ENCODE measurements around the gene CSNK1A1. TPM values are rescaled to one million over a fixed set of nuclear protein-coding genes. Genes with fewer than 3 reads are reported as not detected.

Gene CSNK1A1
- total RNA-seq, result 100 to 1,000 TPM; 198 to 214 TPM
- 175 TPM for polyA plus RNA-seq (2013, experiment 1 of 2)
- 176 TPM for polyA plus RNA-seq (2013, experiment 2 of 2)
- long read RNA-seq, experiment 1, full-length matches to known transcripts, result 35 of 79 reads
- long read RNA-seq, experiment 1, partial matches to known transcripts, result 15 of 79 reads
- long read RNA-seq, experiment 1, other reads (novel, unspliced or antisense), result 29 of 79 reads
- long read RNA-seq, experiment 2, full-length matches to known transcripts, result 208 of 266 reads
- long read RNA-seq, experiment 2, partial matches to known transcripts, result 9 of 266 reads
- long read RNA-seq, experiment 2, other reads (novel, unspliced or antisense), result 49 of 266 reads
- long read RNA-seq, experiment 3, full-length matches to known transcripts, result 562 of 712 reads
- long read RNA-seq, experiment 3, partial matches to known transcripts, result 71 of 712 reads
- long read RNA-seq, experiment 3, other reads (novel, unspliced or antisense), result 79 of 712 reads
- long read RNA-seq, experiment 4, full-length matches to known transcripts, result 80 of 121 reads
- long read RNA-seq, experiment 4, partial matches to known transcripts, result 33 of 121 reads
- long read RNA-seq, experiment 4, other reads (novel, unspliced or antisense), result 8 of 121 reads

- Mint-ChIP-seq H3K4me1 (peaks cover 17% of the 10 kb centered on the region), H3K4me3 (peak within 1 kb of the TSS; percentile 100), H3K36me3 (ENCODE audit: low read depth) (peaks cover 34% of the 10 kb centered on the region), H3K27ac (peak within 1 kb of the TSS; percentile 97), H3K9me3 (no peaks in the 10 kb centered on the region), H3K27me3 (ENCODE audit: insufficient read depth) (no peaks in the 10 kb centered on the region)
- H3K27me3 ChIP-seq (ENCODE audit: control insufficient read depth, insufficient read depth, low read length, poor library complexity, severe bottlenecking), result no peaks in the 10 kb centered on the region
- peak within 1 kb of the TSS; percentile 94 for H3K4me3 ChIP-seq (ENCODE audit: low read length)
- peak; percentile 99 for DNase-seq
- TF ChIP-seq CTCF (conservative IDR thresholded peaks at IDR 0.05), result peak; percentile 86
- H3K9me3 ChIP-seq (ENCODE audit: control insufficient read depth, low read length), result no peaks in the 10 kb centered on the region
- H3K4me1 ChIP-seq (ENCODE audit: control insufficient read depth, insufficient read depth, low read length), result no peaks in the 10 kb centered on the region
- H3K27ac ChIP-seq (ENCODE audit: low read depth, low read length), result peak within 1 kb of the TSS; percentile 95
- peak within 1 kb of the TSS; percentile 98 for H3K9ac ChIP-seq (ENCODE audit: extremely low read depth, low read length, poor library complexity, severe bottlenecking)
- peaks cover 35% of the 10 kb centered on the region for H3K36me3 ChIP-seq (ENCODE audit: control insufficient read depth, insufficient read depth, low read length)
- 0 to 1% methylated on average over 29 to 67 of the region's 67 CpGs for WGBS, 2 experiments (ENCODE audit: insufficient coverage in 1 of 2, insufficient read length in 1 of 2)
Measured at GRCh38 chr5:149551227-149552037, at the start of gene CSNK1A1. CSNK1A1 (minus strand) TSS chr5:149551439; CDS start chr5:149550964, 475 bp downstream.

GRCh38 chr5:149600932-149601331 lies 49.7 kb upstream of the CSNK1A1 start:
- no peak for TF ChIP-seq CTCF (conservative IDR thresholded peaks at IDR 0.05)
- H3K27me3 Mint-ChIP-seq (ENCODE audit: insufficient read depth), result no peaks in the 10 kb centered on the region
- WGBS, 2 experiments (ENCODE audit: insufficient coverage in 1 of 2, insufficient read length in 1 of 2), result 90 to 100% methylated on average over 2 to 3 of the region's 3 CpGs
- no peak overlapping the region for H3K9ac ChIP-seq (ENCODE audit: extremely low read depth, low read length, poor library complexity, severe bottlenecking)
- no peaks in the 10 kb centered on the region for H3K9me3 Mint-ChIP-seq
- H3K36me3 ChIP-seq (ENCODE audit: control insufficient read depth, insufficient read depth, low read length), result no peaks in the 10 kb centered on the region
- H3K27ac ChIP-seq (ENCODE audit: low read depth, low read length), result no peak overlapping the region
- H3K4me3 Mint-ChIP-seq, result no peak overlapping the region
- H3K27ac Mint-ChIP-seq, result no peak overlapping the region
- no peaks in the 10 kb centered on the region for H3K27me3 ChIP-seq (ENCODE audit: control insufficient read depth, insufficient read depth, low read length, poor library complexity, severe bottlenecking)
- H3K4me1 ChIP-seq (ENCODE audit: control insufficient read depth, insufficient read depth, low read length), result no peaks in the 10 kb centered on the region
- no peaks in the 10 kb centered on the region for H3K9me3 ChIP-seq (ENCODE audit: control insufficient read depth, low read length)
- H3K4me1 Mint-ChIP-seq, result peaks cover 3% of the 10 kb centered on the region
- DNase-seq, result no peak
- no peak overlapping the region for H3K4me3 ChIP-seq (ENCODE audit: low read length)
- H3K36me3 Mint-ChIP-seq (ENCODE audit: low read depth), result no peaks in the 10 kb centered on the region

- Mint-ChIP-seq H3K9me3 (no peaks in the 10 kb centered on the region), H3K36me3 (ENCODE audit: low read depth) (no peaks in the 10 kb centered on the region), H3K4me1 (peaks cover 3% of the 10 kb centered on the region), H3K4me3 (no peak overlapping the region), H3K27me3 (ENCODE audit: insufficient read depth) (no peaks in the 10 kb centered on the region), H3K27ac (no peak overlapping the region)
- no peaks in the 10 kb centered on the region for H3K36me3 ChIP-seq (ENCODE audit: control insufficient read depth, insufficient read depth, low read length)
- H3K9me3 ChIP-seq (ENCODE audit: control insufficient read depth, low read length), result no peaks in the 10 kb centered on the region
- H3K4me3 ChIP-seq (ENCODE audit: low read length), result no peak overlapping the region
- no peak overlapping the region for H3K9ac ChIP-seq (ENCODE audit: extremely low read depth, low read length, poor library complexity, severe bottlenecking)
- TF ChIP-seq CTCF (conservative IDR thresholded peaks at IDR 0.05), result no peak
- no peaks in the 10 kb centered on the region for H3K4me1 ChIP-seq (ENCODE audit: control insufficient read depth, insufficient read depth, low read length)
- no peak overlapping the region for H3K27ac ChIP-seq (ENCODE audit: low read depth, low read length)
- no peak for DNase-seq
- no peaks in the 10 kb centered on the region for H3K27me3 ChIP-seq (ENCODE audit: control insufficient read depth, insufficient read depth, low read length, poor library complexity, severe bottlenecking)
- WGBS, 2 experiments (ENCODE audit: insufficient coverage in 1 of 2, insufficient read length in 1 of 2), result 99% methylated on average over 4 of the region's 4 CpGs; no CpG with 5 or more reads in 1 of the 2 experiments
Measured at GRCh38 chr5:149599375-149599774, 48.1 kb upstream of the CSNK1A1 start.
